HG02884 (cell line): ENCODE data around the gene ALDH5A1.

Experiments used
- ATAC-seq: cut with Tn5 transposase; IDR thresholded peaks from one replicate; pipeline ENCODE4 v1.9.1; 2021; ENCODE audit warnings: mild to moderate bottlenecking, moderate library complexity; ENCODE audit not compliant: unreplicated experiment

ALDH5A1 gene

GRCh38 chr6:24522228-24523176 lies 27.7 kb downstream of the ALDH5A1 start:
- peak; percentile 61 for ATAC-seq

GRCh38 chr6:24524329-24524728 lies 29.6 kb downstream of the ALDH5A1 start:
- no peak for ATAC-seq

GRCh38 chr6:24524805-24525204 lies 30.0 kb downstream of the ALDH5A1 start:
- no peak for ATAC-seq

- ATAC-seq: no peak
These were observed 35.2 kb downstream of the ALDH5A1 start for GRCh38 chr6:24529985-24530384.

GRCh38 chr6:24534329-24534728 lies 39.6 kb downstream of the ALDH5A1 start:
- no peak for ATAC-seq

GRCh38 chr6:24535210-24535609 lies 40.4 kb downstream of the ALDH5A1 start:
- no peak for ATAC-seq

GRCh38 chr6:24536466-24536865 lies 41.7 kb downstream of the ALDH5A1 start:
- no peak for ATAC-seq

GRCh38 chr6:24537082-24537699 lies 42.4 kb downstream of the ALDH5A1 start:
- no peak for ATAC-seq

GRCh38 chr6:24537771-24538385 lies 43.1 kb downstream of the ALDH5A1 start:
- no peak for ATAC-seq

- no peak for ATAC-seq
These were observed 44.6 kb downstream of the ALDH5A1 start for GRCh38 chr6:24539416-24539815.

GRCh38 chr6:24540197-24540596 lies 45.4 kb downstream of the ALDH5A1 start:
- ATAC-seq: no peak

- ATAC-seq: no peak
These were observed 48.9 kb downstream of the ALDH5A1 start for GRCh38 chr6:24543683-24544082.

- ATAC-seq: no peak
These were observed 50.4 kb downstream of the ALDH5A1 start for GRCh38 chr6:24545183-24545582.

GRCh38 chr6:24545691-24546090 lies 50.9 kb downstream of the ALDH5A1 start:
- ATAC-seq: no peak

GRCh38 chr6:24546439-24546838 lies 51.7 kb downstream of the ALDH5A1 start:
- no peak for ATAC-seq

- peak; percentile 73 for ATAC-seq
These were observed 52.5 kb downstream of the ALDH5A1 start for GRCh38 chr6:24547243-24547642.

- no peak for ATAC-seq
These were observed 54.4 kb downstream of the ALDH5A1 start for GRCh38 chr6:24549158-24549557.

- no peak for ATAC-seq
These were observed 55.0 kb downstream of the ALDH5A1 start for GRCh38 chr6:24549674-24550353.

GRCh38 chr6:24551139-24551538 lies 56.4 kb downstream of the ALDH5A1 start:
- no peak for ATAC-seq

- peak; percentile 90 for ATAC-seq
These were observed 59.7 kb downstream of the ALDH5A1 start for GRCh38 chr6:24554474-24554873.

GRCh38 chr6:24558516-24558915 lies 63.7 kb downstream of the ALDH5A1 start:
- no peak for ATAC-seq
